Measurements from ENCODE around the gene RAPH1.
"Not testable (repeated sequence)": the region's sequence is repeated elsewhere in the genome, so short reads cannot be mapped to it uniquely, and the experiment has no call there.

RAPH1 gene

DNA sequence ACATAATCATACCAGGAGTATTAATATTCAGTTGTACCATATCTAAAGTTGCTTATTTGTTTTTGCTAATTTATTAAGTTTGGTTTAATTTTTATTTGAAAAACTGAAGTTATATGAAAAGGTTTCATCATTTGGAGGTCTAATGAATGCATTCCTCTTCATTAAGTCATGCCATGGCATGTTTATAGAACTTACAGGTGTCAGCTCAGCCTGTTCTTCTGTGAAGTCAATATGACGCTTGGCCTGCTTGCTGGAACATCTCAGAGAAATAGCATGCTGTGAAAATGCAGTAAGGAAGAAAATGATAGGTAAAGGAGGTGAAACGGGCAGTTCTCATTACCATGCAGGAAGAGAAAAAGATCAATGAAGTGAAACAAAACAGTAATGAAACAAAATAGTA is 58.2 kb downstream of the RAPH1 start:
- no peak for DNase-seq

DNA sequence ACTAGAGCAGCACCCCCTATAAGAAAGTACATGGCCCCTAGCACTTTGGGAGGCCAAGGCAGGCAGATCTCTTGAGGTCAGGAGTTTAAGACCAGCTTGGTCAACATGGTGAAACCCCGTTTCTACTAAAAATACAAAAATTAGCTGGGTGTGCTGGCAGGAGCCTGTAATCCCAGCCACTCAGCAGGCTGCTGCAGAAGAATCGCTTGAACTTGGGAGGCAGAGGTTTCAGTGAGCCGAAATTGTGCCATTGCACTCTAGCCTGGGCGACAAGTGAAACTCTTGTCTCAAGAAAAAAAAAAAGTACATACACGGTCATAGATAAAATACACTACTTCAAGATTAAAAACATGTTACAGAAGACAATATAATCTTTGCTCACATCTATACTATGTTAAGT is 63.8 kb downstream of the RAPH1 start:
- DNase-seq = no peak

GRCh38 chr2:203470371-203470770 is 64.7 kb downstream of the RAPH1 start:
- DNase-seq = no peak

DNA sequence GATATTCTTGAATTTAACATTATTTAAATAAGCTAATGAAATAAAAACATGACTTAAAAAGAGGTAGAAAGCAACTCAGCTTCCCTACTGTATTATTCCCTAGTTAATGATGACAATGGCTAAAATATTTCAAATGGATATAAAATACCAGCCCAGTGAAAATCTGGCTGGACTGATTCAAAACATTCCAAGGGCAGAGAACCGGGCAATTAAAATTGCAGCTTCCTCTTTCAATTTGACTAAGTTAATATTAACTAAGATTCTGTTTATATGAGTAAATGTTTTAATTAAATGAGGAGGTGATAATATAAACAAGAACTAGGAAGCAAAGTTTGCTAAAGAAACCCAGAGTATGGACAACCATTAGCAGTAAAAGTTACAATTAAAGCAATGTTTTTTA is 65.6 kb downstream of the RAPH1 start:
- DNase-seq = no peak

- DNase-seq = no peak
Observed at GRCh38 chr2:203463266-203463678, 71.8 kb downstream of the RAPH1 start.

DNA sequence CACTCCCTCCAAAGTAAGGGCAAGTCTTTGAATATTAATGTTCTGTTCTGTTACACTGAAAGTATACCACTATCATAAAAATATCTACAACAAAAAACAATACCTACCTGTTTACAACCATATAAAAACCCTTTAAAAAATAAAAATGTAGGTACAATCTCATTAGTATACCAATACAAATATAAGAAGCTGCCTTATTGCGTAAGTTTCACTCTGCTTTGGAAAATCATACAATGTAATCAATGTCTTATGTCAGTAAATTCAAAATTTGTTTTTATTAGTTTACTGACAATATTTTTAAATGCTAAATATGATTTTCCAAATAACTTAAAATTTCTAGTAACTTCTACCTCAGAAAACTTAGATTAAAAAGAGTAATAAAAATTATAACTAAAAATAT is 72.8 kb downstream of the RAPH1 start:
- DNase-seq = no peak

- DNase-seq = no peak
Observed at GRCh38 chr2:203461746-203462145, 73.4 kb downstream of the RAPH1 start.

GRCh38 chr2:203455209-203455608 is 79.9 kb downstream of the RAPH1 start:
- no peak for DNase-seq

GRCh38 chr2:203453858-203454451 is 81.1 kb downstream of the RAPH1 start:
- DNase-seq = peak; percentile 26

DNA sequence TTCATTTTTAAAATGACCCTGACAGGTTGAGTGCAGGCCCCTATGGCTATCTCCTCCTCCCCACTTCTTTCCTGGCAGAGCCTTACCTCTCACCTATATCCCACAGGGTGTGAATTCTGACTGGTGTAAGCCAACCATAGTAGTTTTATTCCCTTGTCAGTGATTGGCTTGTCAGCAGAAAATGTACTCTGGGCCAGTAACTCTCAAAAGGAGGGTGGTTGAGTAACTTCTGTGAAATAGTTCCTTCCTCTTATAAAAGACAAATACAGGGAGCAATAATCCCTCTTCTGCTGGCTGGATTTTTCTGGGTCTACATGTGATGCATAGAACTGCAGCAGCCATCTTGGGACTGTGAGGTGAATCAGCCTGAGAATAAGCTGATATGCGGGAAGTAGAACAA is 83.4 kb downstream of the RAPH1 start:
- no peak for DNase-seq

DNA sequence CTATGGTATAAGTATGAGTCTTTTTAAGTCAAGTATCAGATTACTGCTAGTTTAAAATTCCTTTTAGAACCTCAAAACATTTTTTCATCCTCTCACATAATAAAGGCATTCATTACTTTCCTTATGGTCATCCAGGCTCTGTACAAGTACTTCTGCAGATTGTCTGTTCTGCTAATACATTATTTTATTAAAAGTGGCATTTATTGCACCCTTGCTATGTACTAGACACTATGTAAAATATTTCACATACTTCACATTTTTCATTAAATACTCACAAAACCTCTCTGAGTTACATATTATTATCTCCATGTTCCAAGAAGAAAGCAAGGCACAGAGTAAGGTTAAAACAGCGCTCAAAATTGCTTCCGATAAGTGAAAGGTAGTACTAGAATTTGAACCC is 84.1 kb downstream of the RAPH1 start:
- DNase-seq = no peak

- no peak for DNase-seq
Observed at GRCh38 chr2:203450561-203450960, 84.5 kb downstream of the RAPH1 start.

DNA sequence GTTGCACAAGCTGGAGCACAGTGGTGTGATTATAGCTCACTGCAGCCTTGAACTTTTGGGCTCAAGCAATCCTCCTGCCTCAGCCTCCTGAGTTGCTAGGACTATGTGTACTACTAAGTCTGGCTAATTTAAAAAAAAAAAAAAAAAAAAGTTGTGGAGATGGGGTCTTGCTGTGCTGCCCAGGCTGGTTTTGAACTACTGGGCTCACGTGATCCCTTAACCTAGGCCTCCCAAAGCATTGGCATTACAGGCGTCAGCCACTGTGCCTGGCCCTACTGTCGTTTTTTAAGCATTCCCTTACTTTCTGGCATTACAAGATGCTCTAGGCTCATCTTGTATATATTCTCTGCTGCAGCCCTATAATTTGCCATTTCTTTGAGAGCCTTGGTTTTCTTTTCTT is 88.3 kb downstream of the RAPH1 start:
- no peak for DNase-seq

DNA sequence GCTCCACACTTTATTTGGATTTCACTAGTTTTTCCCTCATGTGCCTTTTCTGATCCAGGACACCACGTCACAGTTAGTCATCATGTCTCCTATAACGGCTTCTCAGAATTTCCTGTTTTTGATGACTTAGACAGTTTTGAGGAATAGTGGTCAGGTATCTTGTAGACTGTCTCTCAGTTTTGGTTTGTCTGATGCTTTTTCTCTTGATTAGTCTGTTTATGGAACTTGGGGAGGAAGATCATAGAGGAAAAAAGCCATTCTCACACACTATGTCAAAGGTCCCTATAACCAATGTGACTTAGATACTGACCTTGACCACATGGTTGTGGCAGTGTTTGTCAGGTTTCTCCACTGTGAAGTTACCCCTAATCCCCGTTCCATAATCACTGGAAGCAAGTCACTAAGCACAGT is 89.0 kb downstream of the RAPH1 start:
- DNase-seq = no peak

DNA sequence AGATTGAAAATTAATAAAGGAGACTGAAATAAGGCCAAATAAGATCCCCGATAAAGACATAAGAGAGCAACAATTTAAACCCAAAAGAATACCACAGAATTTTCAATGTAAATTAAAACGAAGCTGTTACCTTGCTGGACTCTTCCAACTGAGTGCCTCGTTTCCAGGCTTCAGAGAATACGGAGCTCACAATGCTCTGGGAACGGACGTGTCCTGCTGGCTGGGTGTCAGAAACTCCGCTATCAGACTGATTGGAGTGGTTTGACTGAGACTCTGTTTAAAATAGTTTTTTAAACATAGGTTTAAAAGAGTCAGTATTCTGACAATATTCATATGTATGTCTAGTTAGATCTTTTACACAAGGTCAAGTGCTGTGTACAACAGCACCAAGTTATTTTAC is 90.4 kb downstream of the RAPH1 start:
- no peak for DNase-seq

GRCh38 chr2:203442463-203442862 is 92.6 kb downstream of the RAPH1 start:
- DNase-seq = no peak

DNA sequence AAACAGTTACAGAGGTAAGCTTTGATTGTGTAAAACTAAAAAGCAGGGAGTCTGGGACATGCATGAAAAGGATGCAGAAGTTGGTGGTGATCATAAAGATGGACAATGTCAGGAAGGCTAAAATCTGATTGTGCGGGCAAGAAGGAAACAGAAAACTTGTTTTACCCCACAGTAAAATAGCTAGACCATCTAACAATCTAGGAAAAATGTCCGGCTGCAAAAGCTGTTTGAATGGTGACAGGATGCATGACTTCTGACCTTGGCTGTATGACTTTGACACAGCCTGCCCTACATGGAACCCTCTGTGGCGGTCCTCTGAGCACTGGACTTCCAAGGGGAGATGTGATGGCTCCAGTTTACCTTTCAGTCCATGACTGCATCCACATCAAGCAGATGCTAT is 93.6 kb downstream of the RAPH1 start:
- no peak for DNase-seq

DNA sequence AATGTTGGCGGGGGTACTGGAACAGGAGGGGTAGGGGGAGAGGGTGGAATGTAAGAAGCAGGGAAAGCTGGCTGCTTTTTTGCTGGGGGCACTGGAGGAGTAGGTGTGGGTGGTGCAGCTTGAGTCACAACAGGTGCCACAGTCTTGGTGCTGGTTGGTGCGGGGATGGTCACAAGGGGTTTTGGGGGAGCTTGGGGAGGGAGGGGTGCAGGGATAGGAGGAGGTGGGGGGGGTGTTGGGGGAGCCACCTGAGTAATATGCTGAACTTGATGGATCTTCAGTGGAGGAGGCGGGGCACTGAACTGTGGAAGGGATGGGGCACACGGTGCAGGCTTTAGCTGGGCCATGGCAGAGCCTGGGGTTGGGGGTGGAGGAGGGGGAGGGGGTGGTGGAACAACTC is 94.4 kb downstream of the RAPH1 start:
- no peak for DNase-seq

DNA sequence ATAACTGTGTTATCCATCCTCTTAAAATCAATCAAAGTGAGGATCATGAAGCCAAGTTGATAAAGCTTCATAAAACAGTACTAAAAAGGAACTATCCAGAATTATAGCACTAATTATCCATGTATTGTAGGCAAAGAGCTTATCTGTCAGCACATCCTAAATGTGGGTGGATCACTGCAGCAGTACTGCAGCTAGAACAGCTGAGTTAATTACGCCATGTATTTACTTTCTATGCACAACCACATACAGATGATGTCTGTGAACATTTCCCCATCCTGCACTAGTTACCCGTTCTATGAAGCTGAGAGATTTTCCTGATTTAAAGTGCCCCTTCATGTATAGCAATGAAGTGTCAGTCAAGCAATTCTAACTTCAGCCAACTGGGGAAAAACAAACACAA is 96.6 kb downstream of the RAPH1 start:
- no peak for DNase-seq

DNA sequence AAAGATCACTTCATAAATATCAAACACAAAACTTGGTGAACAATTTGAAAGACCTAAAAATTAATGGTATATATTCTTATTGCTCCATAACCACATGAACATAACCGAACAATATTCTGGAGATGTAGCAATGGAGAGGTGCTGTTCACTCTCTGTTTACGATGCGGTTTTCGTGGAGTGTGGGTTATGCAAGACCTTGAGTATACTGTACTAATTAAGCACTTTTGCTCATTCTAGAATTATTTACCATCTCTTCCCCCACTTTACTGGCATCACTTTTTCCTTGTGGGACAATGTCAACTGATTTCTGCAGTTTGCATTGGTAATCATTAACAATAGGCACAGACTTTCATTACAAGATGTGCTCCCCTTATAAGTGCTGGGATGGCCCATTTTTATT is 97.6 kb downstream of the RAPH1 start:
- DNase-seq = no peak

DNA sequence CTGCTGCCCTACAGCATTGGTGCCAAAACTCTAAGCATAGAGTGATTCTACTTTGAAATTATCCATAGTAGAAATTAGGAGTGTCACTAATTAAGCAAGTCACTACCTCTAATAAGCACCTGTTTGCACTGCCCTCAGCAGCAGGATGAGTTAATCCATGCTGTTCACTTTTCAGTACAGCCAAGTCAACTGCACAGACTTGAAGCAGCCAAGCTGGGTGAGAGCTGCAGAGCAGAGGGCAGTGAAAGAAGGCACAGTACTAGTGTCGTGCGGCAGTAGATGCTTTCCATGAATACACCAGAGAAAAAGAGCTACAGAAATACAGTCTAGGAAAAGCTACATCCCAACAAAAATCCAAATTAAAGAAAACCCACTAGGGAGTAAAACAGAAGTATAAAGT is 98.6 kb downstream of the RAPH1 start:
- DNase-seq = no peak

DNA sequence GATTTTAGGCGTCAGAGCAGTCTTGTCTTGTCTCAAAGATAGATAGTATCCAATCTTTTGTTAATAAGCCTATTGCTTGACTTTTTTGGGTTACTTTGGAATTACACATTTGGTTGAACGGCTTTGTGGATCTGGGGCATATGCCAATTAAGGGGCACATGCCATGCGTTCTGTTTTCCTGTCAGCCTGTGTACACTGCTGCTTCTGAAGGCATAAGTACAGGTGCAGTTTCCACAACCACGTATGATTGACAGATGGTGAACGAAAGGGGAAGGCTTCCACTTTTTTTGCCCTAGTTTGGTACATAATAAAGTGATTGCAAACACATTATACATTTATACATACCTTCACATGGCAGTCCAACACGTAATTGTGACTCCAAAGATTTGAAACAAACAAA is 102.3 kb downstream of the RAPH1 start:
- no peak for DNase-seq

GRCh38 chr2:203431391-203432185 is 103.5 kb downstream of the RAPH1 start:
- no peak for DNase-seq

GRCh38 chr2:203429643-203430042 is 105.5 kb downstream of the RAPH1 start:
- not testable (repeated sequence) for DNase-seq

DNA sequence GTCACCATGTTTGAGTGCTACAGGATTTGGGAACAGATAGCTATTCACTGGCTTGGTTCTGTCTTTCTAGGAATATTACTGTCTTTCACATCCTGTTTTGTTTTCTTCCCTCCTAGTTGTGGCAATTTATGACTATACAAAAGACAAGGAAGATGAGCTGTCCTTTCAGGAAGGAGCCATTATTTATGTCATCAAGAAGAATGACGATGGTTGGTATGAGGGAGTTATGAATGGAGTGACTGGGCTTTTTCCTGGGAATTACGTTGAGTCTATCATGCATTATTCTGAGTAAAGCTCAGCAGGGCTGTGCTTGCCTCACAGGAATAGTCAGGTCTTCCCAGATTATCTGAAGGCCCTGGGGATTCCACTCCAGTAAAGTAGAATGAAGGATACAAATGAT is 108.0 kb downstream of the RAPH1 start:
- DNase-seq = no peak
